HG03159 (cell line): ENCODE results near the gene SMARCA5.
"Not testable (repeated sequence)": the region's sequence is repeated elsewhere in the genome, so short reads cannot be mapped to it uniquely, and the experiment has no call there.

Source experiments
- ATAC-seq: cut with Tn5 transposase; IDR thresholded peaks from one replicate; pipeline ENCODE4 v1.9.1; 2021; ENCODE audit warnings: mild to moderate bottlenecking, moderate library complexity; ENCODE audit not compliant: unreplicated experiment

Gene SMARCA5

GRCh38 chr4:143513314-143514168 lies at the start of gene SMARCA5:
Gene SMARCA5 (plus strand): TSS chr4:143513702. CDS start chr4:143513925, 223 bp downstream.
- peak; percentile 85 for ATAC-seq

GRCh38 chr4:143473334-143474126 lies 40.0 kb upstream of the SMARCA5 start:
- ATAC-seq = peak; percentile 89

GRCh38 chr4:143477487-143477886 lies 36.0 kb upstream of the SMARCA5 start:
- no peak for ATAC-seq

- no peak for ATAC-seq
These were observed 32.1 kb upstream of the SMARCA5 start for GRCh38 chr4:143481361-143481760.

- peak; percentile 67 for ATAC-seq
These were observed 30.7 kb upstream of the SMARCA5 start for GRCh38 chr4:143482840-143483239.

- no peak for ATAC-seq
These were observed 27.2 kb upstream of the SMARCA5 start for GRCh38 chr4:143486314-143486713.

- ATAC-seq = no peak
These were observed 24.8 kb upstream of the SMARCA5 start for GRCh38 chr4:143488687-143489086.

GRCh38 chr4:143489106-143489505 lies 24.4 kb upstream of the SMARCA5 start:
- no peak for ATAC-seq

GRCh38 chr4:143498021-143498420 lies 15.5 kb upstream of the SMARCA5 start:
- ATAC-seq = no peak

- ATAC-seq = no peak
These were observed 11.3 kb upstream of the SMARCA5 start for GRCh38 chr4:143502231-143502630.

- ATAC-seq = no peak
These were observed 7.5 kb upstream of the SMARCA5 start for GRCh38 chr4:143506031-143506430.

GRCh38 chr4:143511906-143512305 lies 1.6 kb upstream of the SMARCA5 start:
- no peak for ATAC-seq

- peak; percentile 42 for ATAC-seq
These were observed 556 bp upstream of the SMARCA5 start for GRCh38 chr4:143512978-143513313.

- ATAC-seq = no peak
These were observed 630 bp downstream of the SMARCA5 start for GRCh38 chr4:143514169-143514495.

- ATAC-seq = no peak
These were observed 995 bp downstream of the SMARCA5 start for GRCh38 chr4:143514497-143514896.

GRCh38 chr4:143514901-143515300 lies 1.4 kb downstream of the SMARCA5 start:
- ATAC-seq = no peak

- ATAC-seq = no peak
These were observed 2.4 kb downstream of the SMARCA5 start for GRCh38 chr4:143515905-143516304.

GRCh38 chr4:143517764-143518163 lies 4.3 kb downstream of the SMARCA5 start:
- ATAC-seq = no peak

GRCh38 chr4:143524211-143524610 lies 10.7 kb downstream of the SMARCA5 start:
- no peak for ATAC-seq

- not testable (repeated sequence) for ATAC-seq
These were observed 14.5 kb downstream of the SMARCA5 start for GRCh38 chr4:143528046-143528445.

- no peak for ATAC-seq
These were observed 17.9 kb downstream of the SMARCA5 start for GRCh38 chr4:143531380-143531779.
